HG03442 (cell line): ENCODE measurements around the gene ZFTA.
"Not testable (repeated sequence)": the region's sequence is repeated elsewhere in the genome, so short reads cannot be mapped to it uniquely, and the experiment has no call there.

Experiments used
- ATAC-seq: cut with Tn5 transposase; IDR thresholded peaks from one replicate; pipeline ENCODE4 v1.9.1; 2021; ENCODE audit warnings: mild to moderate bottlenecking, moderate library complexity; ENCODE audit not compliant: unreplicated experiment

Gene ZFTA

DNA sequence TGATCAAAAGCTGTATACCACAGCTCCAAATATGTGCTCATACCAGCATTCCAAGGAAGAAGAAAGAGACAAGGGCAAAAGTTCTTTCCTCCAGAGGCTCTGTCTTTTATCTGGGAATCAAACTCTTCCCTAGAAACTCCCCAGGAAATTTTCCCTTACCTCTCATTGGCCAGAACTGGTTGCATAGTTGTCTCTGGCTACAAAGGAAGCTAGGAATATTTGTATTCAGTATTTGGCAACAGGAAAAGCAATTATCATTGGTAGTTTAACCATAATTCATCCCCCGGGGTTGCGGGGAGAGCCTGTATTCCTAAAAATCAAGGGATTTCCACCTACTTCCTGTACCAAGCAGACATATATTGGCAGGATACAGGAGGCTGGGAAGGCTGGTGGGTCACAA, 10.5 kb upstream of the ZFTA start:
- no peak for ATAC-seq

DNA sequence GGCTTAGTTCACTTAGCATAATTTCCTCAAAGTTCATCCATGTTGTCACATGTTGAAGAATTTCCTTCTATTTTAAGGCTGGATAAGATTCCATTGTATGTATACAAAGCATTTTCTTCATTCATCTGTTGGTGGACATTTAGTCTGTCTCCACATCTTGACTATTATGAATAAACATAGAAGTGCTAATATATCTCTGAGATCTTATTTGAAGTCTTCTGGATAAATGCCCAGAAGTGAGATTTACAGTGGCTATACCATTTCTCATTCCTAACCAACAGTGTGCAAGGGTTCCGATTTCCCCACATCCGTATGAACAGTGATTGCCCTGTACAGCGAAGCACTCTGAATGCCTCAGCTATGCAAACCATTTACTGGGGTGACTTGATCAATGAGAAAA, 6.6 kb upstream of the ZFTA start:
- no peak for ATAC-seq

DNA sequence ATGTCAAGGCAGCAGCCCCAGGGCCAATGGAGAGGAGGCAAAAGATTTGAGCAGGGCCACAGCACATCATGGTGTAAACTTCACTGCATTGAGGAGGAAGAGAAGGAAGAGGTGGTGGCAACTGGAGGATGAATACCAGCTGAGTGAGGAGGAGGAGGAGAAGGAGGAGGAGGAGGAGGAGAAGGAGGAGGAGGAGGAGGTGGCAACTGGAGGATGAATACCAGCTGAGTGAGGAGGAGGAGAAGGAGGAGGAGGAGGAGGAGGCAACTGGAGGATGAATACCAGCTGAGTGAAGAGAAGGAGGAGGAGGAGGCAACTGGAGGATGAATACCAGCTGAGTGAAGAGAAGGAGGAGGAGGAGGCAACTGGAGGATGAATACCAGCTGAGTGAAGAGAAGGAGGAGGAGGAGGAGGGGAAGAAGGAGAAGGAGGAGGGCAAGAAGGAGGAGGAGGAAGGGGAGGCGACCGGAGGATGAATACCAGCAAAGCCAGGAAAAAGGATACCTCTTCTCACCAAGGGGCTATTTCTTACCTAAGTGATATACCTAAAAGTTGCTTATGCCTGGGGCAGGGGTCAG, 3.3 kb upstream of the ZFTA start:
- ATAC-seq, result not testable (repeated sequence)

DNA sequence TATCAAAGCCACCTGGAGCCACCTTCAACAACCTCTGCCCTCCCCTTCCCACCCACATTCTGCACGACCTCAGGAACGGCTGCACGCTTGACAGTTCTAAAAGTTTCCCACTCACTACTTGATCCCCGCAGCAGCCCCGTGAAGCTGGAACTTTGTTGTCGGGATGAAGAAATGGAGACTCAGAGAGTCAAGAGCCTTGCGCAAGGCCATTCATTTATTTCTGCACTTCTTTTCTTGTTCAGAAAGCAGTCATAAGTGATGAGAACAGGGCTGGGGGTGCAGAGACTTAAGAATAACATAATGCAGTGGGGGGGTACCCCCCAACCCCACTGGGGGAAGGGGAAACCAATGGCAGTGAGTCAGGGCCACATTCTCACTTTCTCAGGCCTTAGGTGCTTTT, 2.2 kb upstream of the ZFTA start:
- ATAC-seq, result no peak

DNA sequence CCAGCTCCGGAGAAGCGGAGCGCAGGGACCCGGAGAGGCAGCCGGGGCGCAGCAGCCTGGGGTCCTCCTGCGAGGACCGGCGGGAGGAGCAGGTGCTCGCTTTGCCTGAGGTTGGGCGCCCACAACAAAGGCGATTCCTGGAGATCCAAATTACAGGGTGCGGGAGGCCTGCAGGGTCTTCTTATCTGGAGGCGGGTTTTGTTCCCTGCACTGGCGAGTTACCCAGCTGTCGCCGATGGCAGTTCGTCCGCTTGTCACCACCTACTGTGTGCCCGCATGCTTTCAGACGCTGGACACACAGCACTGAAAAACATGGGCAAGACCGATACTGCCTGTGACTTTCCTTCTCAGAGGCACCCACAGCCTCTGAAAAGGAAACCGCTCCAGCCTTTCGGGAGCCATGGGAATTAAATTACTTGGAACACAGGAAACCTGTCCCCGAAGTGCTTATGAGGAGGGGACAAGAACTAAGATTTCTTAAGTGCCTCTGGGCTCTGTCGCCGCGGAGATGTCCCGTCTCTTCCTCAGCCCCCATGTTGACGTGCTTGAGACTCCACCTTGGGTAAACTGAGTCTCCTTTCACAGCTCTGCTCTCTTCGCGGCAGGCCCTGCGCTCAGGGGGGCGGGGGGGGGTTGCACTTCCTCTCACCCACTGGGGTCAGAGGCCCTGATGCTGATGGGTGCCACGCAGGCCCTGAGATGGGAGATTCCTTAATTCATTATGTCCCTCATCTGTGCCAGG, 1.3 kb upstream of the ZFTA start:
- no peak for ATAC-seq

DNA sequence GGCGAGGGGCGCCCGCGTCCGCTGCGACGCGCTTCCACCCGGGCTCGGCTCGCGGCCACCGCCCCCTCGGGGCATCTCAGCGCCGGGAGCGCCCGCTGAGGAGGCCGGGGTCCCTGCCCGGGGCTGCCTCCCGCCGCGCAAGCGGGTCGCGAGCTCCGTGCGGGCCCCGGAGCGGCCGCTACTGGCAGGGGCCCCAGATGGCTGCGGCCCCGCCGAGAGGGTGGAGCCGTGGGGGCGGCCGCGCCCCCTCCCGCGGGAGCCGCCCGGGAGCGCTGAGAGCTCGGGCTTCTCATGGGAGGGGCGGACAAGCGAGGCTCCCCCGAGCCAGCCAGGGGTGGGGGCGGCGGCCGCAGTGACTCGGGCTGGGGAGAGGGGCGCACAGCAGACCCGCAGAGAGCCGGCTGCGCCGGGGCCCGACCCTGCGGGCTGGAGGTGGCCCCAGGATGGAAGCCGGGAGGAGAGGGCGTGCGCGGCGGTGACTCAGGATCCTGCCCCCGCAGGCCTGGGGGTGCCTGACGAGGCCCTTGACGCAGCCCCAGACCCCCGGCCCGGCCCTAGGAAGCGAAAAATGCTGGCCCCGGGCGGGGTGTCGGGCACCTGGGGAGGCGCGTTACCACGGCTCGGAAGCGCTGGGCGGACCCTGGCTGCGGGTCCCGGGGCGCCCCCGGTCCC, 603 bp upstream of the ZFTA start:
- ATAC-seq, result peak; percentile 28

DNA sequence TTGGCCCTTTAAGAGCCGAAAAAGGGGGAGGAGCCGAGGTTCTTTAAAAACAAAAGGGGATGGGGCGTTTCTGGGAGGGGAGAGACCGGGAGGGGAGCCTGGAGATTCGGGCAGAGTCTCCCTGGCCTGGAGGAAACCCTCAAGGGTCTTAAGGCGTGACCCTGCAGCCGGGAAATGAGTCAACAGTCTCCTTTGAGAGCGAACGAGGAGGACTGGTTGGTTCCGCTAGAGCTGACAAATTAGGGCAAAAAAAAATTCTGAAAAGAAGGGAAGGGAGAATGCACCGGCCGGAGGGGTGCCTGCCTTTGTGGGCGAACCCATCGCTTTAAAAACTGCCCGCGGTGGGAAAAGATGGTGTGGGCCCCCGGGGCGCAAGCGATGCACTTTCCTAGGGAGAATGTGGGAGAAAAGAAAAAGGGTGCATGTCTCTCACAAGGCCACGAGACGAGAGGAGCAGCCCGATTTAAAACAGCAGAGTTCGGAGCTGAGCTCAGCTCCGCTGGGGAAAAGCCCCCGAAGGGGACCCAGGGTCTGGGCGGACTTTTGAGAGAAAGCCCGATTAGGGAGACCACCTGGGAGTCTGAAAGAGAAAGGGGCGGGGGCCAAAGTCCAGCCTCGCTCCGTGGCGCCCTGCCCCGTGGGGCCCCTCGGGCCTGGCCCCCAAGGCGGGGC, 874 bp downstream of the ZFTA start:
- ATAC-seq, result no peak

DNA sequence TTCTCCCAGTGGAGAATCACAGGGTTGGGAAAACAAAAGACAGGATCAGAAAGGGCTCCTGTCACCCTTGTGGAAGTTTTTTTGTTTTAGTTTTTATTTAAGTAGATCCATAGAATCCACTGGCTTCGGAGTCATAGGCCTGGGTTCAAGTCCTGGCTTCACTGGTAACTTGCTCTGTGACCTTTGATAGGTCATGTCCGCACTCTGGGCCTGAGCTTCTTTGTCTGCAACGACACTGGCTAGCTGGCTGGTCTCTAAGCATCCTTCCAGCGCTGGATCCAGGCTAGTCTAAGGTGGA, 1.4 kb downstream of the ZFTA start:
- ATAC-seq, result no peak

DNA sequence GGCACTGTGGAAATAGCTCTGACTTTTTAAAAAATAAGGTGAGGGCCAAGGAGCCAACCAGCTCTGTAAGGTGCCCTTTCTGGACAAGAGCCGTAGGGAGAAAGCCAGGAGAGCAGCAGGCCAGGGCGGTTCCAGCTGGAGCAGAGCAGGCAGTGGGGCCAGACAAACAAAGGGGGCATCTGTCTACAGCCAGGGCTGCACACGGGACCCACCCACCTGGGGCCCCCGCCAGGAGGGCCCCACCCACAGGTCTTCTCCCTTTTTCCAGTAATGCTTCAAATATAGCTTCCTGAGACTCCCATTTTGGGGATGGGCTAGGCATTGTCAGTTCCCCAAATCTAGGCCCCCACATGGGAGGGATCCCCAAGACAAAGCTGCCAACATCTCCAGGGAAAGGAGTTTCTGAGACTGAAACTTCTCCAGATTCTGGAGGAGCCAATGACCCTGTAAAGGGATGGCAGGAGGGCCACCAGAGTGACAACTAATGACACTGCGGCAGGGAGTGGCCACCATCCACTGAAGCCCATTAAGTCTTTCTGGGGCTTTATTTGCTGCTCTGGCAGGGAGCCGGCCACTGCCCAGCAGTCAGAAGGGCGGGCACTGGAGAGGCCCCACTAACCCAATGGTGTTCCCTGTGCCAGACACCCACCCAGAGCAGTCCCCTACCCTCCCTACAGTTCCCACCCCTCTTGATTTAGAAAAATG, 1.9 kb downstream of the ZFTA start:
- ATAC-seq, result no peak

DNA sequence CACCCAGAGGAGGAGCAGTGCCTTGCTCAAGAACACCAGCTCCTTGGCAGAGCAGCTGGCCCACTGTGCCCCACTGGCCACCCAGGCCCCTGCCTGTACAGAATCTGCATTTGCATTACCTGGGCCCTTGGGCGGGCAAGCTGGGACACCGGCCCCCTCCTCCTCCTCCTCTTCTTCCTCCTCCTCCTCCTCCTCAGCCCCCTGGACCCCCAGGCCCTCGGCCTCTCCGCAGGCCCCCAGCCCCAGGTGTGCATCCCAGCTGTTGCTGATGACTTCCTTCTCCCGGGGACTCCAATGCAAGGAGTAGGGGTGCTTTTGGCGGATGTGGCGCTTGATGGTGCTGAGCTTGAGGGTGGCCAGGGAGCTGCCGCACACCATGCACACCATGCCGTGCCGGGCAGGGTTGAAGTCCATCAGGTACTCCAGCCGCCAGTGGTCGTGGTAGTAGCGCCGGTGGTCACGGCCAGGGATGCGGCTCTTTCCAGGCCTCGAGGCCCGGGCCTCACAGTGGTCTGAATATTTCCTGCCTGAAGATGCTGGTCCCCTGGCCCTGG, 2.8 kb downstream of the ZFTA start:
- no peak for ATAC-seq

DNA sequence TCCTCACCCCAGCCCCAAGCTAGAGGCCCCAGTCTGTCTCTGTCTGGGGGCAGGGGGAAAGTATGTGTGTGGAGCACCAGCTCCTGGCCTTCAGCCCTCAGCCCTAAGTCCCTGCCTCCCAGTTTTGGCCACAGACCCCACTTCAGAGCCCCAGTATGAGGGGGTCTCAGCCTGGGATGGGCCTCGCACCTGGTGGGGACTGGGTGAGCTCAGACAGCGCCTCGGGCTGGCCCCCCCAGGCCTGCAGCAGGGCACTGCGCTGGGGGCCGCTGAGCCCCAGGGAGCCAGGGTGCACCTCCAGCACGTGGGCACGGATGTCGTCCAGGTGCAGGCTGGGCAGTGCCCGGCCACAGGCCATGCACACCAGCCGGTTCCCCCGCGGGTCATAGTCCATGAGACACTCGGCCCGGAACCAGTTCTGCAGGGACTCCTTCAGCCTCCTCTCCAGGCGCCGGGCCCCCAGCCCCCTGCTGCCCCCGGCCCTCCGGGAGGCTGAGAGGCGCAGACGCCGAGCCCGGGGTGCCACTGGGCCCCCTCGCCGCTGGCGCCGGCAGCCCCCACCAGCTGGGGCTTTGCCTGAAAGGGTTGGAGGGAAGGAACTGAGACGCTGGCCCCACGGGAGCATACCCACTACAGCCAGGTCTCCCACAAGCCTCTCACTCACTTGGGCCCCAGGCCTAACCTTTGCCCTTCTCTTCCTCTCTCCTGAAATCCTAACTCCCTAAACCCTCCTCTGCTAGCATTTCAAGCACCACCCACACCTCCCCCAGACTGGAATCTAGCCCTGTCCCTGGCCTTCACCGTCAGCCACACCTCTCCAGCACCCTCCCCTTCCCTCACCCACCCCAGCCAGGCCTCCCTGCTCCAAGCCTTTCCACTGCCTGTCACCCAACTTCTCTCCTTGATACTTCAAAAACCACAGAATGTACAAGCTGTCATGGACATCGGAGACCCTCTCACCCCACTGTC, 3.6 kb downstream of the ZFTA start:
- ATAC-seq, result no peak

DNA sequence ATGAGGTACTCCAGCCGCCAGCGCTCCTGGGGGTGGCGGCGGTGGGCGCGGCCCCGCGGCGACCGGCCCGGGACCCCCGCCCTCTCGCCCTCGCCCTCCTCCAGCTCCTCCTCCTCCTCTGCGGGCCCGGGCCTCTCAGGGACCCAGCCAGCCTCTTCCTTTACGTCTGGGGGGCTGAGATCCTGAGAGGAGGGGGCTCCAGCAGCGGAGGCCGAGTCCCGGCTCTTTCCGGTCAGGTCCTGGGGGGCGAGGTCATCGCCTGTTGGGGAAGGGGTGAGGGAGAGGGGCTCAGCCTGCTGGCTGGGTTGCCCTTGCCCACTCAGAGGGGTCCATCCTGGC, 4.3 kb downstream of the ZFTA start:
- no peak for ATAC-seq

DNA sequence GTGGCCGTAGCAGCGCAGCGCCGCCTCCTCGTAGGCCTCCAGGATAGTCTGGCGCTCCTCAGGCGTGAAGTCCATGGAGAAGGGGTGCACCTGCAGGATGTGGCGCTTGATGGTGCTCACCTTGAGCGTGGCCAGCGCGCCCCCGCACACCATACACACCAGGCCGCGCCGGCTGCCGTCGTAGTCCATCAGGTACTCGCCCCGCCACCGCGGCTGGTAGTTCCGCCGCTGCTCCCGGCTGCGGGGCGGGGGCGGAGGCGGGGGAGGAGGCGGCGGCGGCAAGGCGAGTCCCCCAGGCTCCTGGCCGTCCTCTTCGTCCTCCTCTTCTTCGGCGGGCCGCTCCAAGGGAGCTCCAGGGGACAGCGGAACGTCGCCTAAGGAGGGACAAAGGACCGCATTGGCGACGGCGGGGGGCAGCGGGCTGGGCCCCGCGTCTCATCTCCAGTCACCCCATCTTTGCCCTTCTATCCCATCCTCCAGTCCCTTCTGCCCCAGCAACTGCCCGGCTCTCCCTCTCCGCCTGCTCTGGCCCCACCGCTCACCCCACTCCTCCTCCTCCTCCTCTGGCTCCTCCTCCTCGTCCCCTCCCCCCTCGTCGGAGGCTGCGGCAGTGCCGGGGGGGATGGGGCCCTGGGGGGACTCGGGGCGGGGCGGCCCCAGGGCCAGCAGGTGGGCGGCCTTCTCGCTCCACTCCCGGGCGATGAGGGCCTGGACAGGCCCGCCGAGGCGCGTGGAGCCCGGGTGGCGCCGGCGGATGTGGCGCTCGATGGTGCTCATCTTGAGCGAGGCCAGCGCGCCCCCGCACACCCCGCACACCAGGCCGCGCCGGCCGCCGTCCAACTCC, 4.9 kb downstream of the ZFTA start:
- no peak for ATAC-seq

DNA sequence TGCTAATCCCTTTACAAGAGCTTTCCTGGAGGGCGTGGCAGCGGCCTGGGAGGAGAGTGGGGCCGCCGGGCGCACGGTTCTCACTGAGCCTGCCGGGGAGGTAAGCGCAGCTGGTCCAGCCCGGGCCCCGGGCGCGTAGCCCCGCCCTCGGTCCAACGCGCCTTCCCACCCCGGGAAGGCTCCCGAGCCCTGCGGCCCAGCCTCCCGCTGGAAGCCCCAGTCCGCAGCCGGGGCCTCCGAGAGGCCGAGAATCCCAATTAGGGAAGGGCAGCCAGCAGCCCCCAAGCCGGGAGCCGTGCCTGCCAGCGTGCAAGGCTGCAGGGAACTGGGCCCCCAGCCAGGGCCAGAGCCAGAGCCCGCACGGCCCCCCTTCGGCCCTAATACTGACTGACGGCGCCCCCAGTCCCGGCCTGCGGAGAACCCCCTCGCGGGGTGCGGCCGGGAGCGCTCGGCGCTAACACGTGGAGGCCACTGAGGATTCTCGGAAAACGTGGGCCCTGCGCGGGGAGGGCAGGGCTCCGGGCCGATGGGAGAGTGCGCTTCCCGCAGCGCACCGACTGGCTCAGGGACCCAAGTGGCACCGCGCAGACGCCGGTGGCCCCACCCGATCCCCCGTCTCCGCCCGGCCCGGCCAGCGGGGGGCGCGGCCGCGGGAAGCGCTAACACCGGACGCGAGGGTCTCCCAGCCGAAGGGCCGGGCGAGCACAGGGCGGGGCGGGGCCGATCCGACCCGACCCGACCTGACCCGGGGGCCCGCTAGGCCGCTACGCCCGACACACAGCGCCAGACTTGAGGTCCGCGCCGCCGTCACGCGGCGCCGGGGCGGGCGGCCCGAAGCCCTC, 5.7 kb downstream of the ZFTA start:
- ATAC-seq, result no peak

DNA sequence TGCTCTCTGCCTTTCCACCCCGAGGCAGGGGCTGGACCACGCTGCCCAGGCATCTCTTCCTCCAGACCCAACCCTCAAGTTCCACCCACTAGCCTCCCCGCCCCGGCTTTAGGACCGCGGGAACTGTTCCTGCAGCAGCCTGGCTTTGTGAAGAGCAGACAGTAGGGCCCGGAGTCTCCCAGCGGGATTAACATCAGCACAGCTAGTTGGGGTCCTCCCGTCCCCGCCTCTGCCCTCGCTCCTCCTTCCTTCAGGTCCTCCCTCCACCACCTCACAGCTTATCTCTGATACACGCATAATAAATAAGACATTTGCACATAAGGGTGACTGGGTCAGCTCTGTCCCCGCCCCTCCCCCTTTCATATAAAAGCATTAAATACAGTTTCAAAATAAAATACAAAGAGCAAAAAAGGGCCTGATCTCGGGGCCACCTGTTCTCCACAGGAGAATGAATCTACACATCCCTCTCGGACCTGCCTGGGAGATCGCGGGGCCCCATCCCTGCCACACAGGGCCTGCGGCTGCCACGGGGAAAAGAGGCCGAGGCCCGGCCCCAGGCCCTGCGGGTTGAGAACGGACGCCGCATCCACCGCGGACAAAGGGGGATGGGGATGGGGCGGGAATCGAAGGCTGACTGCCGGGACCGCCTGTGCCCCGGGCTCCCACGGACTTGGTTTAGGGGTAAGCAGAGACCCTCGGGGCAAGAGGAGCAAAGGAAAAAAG, 6.5 kb downstream of the ZFTA start:
- no peak for ATAC-seq

DNA sequence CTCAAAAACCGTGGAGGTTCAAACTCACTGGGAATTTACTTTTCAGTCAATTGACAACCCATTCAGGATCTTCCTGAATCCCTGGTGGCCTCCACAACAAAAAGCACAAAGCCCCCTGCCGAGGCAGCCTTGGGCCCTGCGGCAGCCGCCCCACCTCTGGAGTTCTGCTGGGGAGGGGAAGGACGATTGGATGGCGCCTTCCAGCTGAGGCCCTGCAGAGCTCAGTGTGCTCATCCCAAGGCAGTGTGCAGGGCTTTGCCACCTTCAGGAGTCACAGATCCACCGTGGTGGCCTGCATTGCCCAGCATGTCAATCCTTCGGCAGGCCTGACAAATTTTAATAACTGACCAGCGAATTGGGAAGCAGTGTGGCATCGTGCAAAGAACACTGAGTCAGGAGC, 7.4 kb downstream of the ZFTA start:
- ATAC-seq, result no peak

DNA sequence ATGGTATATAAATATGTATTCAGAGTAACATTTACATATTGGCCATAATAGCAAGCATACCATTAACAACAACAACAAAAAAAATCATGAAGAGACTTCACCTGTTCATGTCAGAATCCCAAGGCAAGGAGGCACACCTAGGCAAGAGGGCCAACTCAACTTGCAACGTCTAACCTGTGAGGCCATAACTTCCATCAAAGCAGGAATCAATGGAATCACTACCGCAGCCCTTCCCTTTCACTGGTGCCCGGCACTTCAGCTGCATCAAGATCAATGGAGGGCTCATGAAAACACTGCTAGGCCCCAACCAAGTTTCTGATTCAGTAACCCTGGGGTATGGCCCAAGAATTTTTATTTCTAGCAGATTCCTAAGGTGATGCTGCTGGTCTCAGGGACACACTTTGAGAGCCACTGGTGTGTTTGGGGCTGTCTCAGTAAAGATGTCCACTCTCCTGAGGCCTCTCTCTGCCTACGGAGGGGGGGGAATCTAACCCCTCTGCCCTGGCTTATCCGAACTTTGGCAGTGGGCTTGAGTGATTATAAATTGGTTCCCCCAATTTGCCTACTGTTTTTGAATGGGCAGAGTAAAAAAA, 8.0 kb downstream of the ZFTA start:
- ATAC-seq, result no peak
